GM19193 (cell line): ENCODE measurements around the gene SDK2.

ENCODE experiments used
- POLR2A ChIP-seq: IDR thresholded peaks from 4 replicates; pipeline ENCODE4 v1.6.1; 2011; ENCODE audit not compliant: insufficient read depth, insufficient read length; ENCODE audit errors: extremely low read depth

SDK2 gene

GRCh38 chr17:73522696-73523095 is 121.5 kb downstream of the SDK2 start:
- TF ChIP-seq POLR2A = no peak

- TF ChIP-seq POLR2A = no peak
Observed at GRCh38 chr17:73522107-73522506, 122.1 kb downstream of the SDK2 start.

- no peak for TF ChIP-seq POLR2A
Observed at GRCh38 chr17:73521376-73521775, 122.9 kb downstream of the SDK2 start.

DNA sequence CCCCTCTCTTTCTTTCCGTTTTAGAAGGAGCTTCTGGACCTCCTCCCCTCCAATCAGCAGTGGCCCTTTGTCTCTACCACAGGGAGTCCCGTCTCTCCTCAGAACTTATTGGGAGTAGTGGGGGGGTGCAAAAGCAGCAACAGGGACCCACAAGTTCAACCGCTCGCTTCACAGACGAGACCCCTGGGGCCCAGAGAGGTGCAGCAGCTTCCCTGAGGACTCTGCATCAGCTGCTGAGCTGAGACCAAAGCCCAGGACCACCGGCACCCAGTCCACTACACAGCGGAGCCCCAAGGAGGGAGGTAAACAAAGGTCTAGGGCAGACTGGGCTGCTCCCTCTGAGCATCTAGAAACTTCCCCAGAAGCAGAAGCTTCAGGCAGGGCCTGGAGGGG is 123.9 kb downstream of the SDK2 start:
- no peak for TF ChIP-seq POLR2A

DNA sequence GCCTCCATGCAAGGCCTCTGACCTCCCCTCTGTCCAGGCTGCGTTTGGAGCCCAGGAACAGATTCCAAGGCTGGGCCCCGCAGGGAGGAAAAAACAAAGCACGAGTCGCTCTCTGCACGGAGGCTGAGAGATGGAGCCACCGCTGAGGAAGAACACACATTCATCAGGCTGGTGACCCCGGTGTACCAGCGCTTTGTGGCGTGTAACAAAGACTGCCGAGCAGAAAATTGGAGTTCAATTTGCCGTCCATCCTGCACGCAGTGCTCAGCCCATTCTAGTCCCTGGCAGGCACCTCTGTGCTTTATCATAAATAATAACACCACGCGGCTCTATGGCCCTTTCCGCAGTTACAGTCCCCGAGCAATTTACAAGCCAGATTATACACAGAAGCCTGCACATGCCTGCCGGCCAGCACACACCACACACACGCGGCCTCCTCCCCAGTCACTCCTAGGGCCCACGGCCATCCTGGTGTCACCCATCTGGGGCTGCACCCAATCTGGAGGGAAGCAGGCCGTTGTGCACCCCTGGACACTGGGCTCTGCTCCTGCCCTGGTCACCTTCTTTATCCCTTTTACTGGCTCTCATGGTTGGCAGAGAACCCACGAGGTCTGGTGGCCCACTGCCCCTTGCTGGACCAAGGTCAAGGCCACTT is 124.4 kb downstream of the SDK2 start:
- no peak for TF ChIP-seq POLR2A

GRCh38 chr17:73519011-73519410 is 125.2 kb downstream of the SDK2 start:
- no peak for TF ChIP-seq POLR2A

DNA sequence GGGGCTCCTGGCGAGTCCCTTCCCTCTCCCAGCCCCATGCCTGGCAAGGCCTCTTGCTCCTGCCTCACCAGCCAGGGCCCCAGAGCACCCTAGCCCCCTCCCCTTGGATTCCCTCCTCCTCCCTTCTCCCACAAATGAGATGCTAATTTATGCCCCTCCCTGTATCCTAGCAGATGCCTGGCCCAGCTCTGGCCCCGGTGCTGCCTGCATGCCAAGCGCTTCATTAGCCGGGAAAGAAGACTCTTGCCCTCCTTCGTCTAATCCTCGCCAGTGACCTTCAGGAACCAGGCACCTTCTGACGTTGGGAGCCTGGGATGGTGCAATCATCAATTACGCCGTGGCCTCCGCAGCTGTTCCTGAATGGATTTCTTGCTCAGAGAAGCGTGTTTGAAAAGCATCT is 127.8 kb downstream of the SDK2 start:
- no peak for TF ChIP-seq POLR2A

DNA sequence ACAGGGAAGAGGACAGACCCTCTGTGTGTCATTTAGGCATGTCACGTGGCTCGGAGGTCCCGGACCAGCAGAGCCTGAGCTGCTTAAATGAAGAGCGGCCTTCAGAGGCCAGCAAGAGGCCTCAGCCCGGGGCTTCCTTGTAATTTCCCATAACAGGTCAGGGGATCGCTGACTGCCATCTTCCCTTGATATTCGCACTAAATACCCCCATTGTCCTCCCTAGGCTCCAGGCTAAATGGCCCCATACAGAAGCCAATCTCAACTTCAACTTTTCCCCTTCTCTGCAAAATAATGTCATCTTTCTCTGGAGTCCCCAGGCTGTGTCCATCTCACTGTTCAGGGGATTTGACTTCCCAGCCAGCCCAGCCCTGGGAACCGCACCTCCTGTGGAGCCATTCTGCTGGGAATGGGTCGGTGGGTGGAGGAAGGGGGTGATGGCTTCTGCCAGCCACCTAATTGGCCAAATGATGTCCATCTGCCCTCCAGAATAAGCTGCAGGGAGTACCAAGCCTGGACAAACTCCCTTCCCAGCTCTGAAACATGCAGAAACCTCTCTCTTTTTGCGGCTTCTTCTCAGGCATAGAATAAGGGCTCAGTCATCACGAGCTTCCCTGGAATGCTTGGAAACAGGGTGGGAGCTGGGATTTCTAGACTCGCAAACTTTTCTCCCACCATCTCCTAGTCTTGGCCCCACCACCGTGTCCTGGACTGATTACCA is 129.9 kb downstream of the SDK2 start:
- TF ChIP-seq POLR2A = no peak

DNA sequence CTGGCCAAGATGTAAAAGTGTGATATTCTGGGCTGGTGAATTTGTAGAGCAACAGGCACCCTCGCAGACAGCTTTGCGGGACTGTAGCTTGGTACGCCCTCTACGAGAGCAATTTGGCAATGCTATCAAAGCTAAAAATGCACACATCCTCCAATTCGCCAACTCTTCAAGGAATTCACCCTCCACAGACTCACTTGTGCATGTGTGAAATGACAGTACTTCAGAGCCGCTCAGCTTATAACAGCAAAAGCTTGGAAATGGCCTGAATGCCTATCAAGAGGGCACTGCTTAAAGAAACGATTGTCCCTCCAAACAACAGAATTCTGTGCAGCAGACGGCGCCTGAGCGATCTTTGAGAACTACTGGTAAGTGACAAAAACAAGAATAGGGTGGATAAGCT is 130.8 kb downstream of the SDK2 start:
- TF ChIP-seq POLR2A = no peak

- no peak for TF ChIP-seq POLR2A
Observed at GRCh38 chr17:73511719-73512115, 132.5 kb downstream of the SDK2 start.

DNA sequence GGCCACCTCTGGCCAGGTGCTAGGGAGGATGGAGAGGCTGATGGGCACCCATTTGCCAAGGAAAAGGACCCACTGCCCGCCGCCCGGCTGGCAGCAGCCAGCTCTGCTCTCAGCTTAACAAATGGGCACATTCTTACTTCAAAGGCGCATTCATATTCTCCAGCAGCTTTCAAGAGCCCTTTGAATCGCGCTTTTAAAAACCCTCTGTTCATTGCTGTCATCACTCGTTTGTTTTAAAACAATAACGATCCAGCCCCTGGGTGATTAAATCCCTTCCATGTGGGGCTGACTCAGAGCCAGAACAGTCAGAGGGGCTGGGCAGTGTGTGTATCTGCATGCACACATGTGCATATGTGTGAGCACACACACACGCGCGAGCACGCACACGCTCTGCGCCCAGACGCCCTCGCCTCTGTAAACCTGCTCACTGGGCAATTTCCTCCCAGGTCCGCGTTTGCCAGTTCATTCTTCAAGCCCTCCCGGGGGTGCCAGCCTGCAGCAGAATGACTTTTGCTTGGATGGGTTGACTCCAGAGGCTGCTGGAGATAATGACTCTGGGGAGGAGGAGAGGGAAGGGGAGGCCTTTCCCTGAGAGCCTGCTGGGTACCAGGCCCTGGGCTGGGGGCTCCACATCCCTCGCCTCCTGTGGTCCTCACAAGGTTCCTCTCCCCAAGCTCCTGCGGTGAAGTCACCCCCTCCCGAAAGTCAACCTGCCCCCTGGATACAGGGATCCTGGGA is 133.1 kb downstream of the SDK2 start:
- no peak for TF ChIP-seq POLR2A

GRCh38 chr17:73508931-73509605 is 135.2 kb downstream of the SDK2 start:
- TF ChIP-seq POLR2A = no peak

DNA sequence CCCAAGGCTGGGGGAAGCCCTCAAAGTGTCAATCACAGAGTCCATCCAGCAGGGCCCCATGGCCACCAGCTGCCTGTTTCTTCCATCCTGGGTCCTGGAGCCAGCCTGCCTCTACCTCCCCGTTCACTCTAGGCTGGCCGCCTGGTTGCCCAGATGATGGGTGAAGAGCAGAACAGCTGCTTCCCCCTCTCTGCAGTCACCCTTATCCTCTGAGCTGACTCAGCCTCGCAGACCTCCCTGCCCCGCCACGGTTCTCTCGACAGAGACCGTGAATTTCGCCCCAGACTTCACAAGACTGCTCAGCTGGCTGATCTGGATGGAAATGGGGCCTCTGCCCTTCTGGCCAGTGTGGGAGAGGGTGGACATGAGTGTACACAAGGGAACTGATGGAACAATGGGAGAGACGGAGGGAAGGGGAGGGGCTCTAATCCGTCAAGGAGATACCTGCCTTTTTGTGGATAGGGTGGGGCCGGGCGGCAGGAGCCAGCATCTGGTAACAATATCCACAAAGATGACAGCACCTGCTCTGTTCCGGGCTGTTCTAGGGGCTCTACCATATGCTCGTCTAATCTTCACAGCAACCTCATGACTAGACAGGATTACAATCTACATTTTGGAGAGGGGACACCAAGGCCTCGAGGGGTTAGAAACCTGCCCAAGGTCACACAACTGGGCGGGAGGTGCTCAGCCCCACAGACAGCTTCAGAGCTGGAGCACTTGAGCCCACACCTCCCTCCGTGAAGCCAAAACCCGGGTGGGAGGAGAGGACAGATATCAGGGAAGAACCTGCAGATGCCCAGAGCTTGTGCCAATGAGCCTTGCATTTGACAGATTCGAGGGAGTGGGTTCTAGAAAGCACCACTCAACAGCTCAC is 136.0 kb downstream of the SDK2 start:
- no peak for TF ChIP-seq POLR2A

DNA sequence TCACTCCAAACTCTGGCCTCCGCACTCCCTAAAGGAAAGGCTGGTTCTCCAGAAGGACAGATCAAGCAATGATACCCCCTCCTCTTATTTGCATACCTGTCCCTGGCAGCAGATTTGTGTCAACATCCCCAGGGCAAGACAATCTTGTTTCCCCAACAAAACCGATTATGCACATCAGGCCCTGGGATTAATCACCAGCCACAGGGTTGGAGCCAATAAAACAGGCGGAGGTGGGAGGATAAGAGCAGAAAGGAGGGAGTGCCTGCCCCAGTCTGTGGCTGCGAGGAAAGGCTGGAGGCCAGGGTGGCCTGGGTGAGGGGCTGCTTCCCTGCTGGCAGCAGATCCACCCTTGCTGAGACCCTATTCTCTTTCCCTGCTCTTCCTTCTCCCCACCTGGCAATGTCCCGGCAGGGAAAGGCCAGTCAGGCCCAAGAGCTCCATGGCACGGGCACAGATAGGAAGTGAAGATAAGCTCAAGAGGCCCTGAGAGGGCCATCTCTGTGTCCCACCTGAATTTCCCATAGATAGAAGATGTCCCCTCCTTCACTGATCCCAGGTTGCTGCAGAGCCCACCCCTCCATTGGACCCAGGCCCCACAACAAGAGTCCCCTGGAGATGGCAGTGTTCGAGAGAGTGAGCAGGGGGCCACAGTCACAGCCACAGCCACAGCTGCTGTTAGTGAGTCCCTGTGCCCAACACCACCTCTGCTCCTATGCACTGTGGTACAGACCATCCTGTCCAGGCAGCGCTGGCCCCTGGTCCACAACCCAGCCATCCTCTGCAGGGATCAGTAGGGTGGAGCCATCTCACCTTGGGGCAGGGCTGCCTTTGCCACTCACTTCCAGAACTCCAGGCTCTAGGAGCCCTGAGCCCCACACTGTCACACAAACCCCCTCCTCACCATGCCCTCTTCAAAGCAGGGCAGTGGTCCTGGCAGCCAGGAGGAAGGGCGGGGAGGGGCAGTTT is 137.5 kb downstream of the SDK2 start:
- no peak for TF ChIP-seq POLR2A

GRCh38 chr17:73503560-73503959 is 140.7 kb downstream of the SDK2 start:
- TF ChIP-seq POLR2A = no peak
